ENCODE data around the gene NEGR1. TPM values are rescaled to one million over a fixed set of nuclear protein-coding genes. Genes with fewer than 3 reads are reported as not detected.

The NEGR1 gene
- total RNA-seq, 1 donor from 2014 or later = 9.7 TPM

- no peaks in the 10 kb centered on the region for H3K27me3 ChIP-seq (ENCODE audit: low read depth)
- H3K4me3 ChIP-seq = no peak overlapping the region
- H3K9me3 ChIP-seq (replicated peaks) = peaks cover 16% of the 10 kb centered on the region
- no peak overlapping the region for H3K27ac ChIP-seq (replicated peaks)
- no peak for DNase-seq
- no peak for TF ChIP-seq CTCF (IDR thresholded peaks at IDR 0.05; ENCODE audit: borderline replicate concordance)
- intact Hi-C loops (cut with micrococcal nuclease) = no loop called here
- no peaks in the 10 kb centered on the region for H3K36me3 ChIP-seq
- H3K4me1 ChIP-seq = no peaks in the 10 kb centered on the region
Measured at GRCh38 chr1:72137656-72138055, 144.7 kb downstream of the NEGR1 start.

- TF ChIP-seq CTCF (IDR thresholded peaks at IDR 0.05; ENCODE audit: borderline replicate concordance) = no peak
- Histone ChIP-seq H3K27me3 (ENCODE audit: low read depth) (no peaks in the 10 kb centered on the region), H3K4me3 (no peak overlapping the region), H3K4me1 (no peaks in the 10 kb centered on the region), H3K36me3 (no peaks in the 10 kb centered on the region), H3K9me3 (replicated peaks) (no peaks in the 10 kb centered on the region), H3K27ac (replicated peaks) (no peak overlapping the region)
- DNase-seq = no peak
- intact Hi-C loops (cut with micrococcal nuclease) = no loop called here
Measured at GRCh38 chr1:72129869-72130268, 152.5 kb downstream of the NEGR1 start.

GRCh38 chr1:72122099-72122880 lies 160.0 kb downstream of the NEGR1 start:
- no peak for TF ChIP-seq CTCF (IDR thresholded peaks at IDR 0.05; ENCODE audit: borderline replicate concordance)
- Histone ChIP-seq H3K9me3 (replicated peaks) (no peaks in the 10 kb centered on the region), H3K4me3 (no peak overlapping the region), H3K27ac (replicated peaks) (peak overlapping the region; percentile 64), H3K27me3 (ENCODE audit: low read depth) (no peaks in the 10 kb centered on the region), H3K36me3 (no peaks in the 10 kb centered on the region), H3K4me1 (peaks cover 4% of the 10 kb centered on the region)
- intact Hi-C loops (cut with micrococcal nuclease) = no loop called here
- no peak for DNase-seq

GRCh38 chr1:72119491-72119890 lies 162.8 kb downstream of the NEGR1 start:
- Histone ChIP-seq H3K27me3 (ENCODE audit: low read depth) (no peaks in the 10 kb centered on the region), H3K36me3 (no peaks in the 10 kb centered on the region), H3K4me1 (peaks cover 4% of the 10 kb centered on the region), H3K9me3 (replicated peaks) (no peaks in the 10 kb centered on the region), H3K4me3 (no peak overlapping the region), H3K27ac (replicated peaks) (no peak overlapping the region)
- no peak for DNase-seq
- no peak for TF ChIP-seq CTCF (IDR thresholded peaks at IDR 0.05; ENCODE audit: borderline replicate concordance)
- intact Hi-C loops (cut with micrococcal nuclease) = no loop called here

- intact Hi-C loops (cut with micrococcal nuclease) = no loop called here
- no peak overlapping the region for H3K27ac ChIP-seq (replicated peaks)
- no peak for TF ChIP-seq CTCF (IDR thresholded peaks at IDR 0.05; ENCODE audit: borderline replicate concordance)
- DNase-seq = no peak
- no peaks in the 10 kb centered on the region for H3K27me3 ChIP-seq (ENCODE audit: low read depth)
- H3K9me3 ChIP-seq (replicated peaks) = no peaks in the 10 kb centered on the region
- no peak overlapping the region for H3K4me3 ChIP-seq
- H3K36me3 ChIP-seq = no peaks in the 10 kb centered on the region
- peaks cover 4% of the 10 kb centered on the region for H3K4me1 ChIP-seq
Measured at GRCh38 chr1:72117621-72118020, 164.7 kb downstream of the NEGR1 start.

Measured in left ventricle myocardium inferior (tissue), 1 donor.